Activated naive CD8-positive, alpha-beta T cell (primary cell): ENCODE data around the gene FBRSL1.

Experiments used
- H3K27ac Mint-ChIP-seq: one replicate; pipeline ENCODE4 v1.8.0; 2021; ENCODE audit warnings: mixed read lengths
- H3K27me3 Mint-ChIP-seq: one replicate; pipeline ENCODE4 v1.8.0; 2021; ENCODE audit warnings: mixed read lengths
- H3K36me3 Mint-ChIP-seq: one replicate; pipeline ENCODE4 v1.8.0; 2021; ENCODE audit warnings: mixed read lengths
- H3K4me1 Mint-ChIP-seq: one replicate; pipeline ENCODE4 v1.8.0; 2021; ENCODE audit warnings: low read depth, mixed read lengths
- H3K4me3 Mint-ChIP-seq: one replicate; pipeline ENCODE4 v1.8.0; 2021; ENCODE audit warnings: mild to moderate bottlenecking, mixed read lengths
- H3K9me3 Mint-ChIP-seq: one replicate; pipeline ENCODE4 v1.8.0; 2021; ENCODE audit warnings: low read depth, mixed read lengths

The FBRSL1 gene

GRCh38 chr12:132533584-132533958 lies 43.6 kb downstream of the FBRSL1 start:
- H3K36me3 Mint-ChIP-seq = peaks cover 3% of the 10 kb centered on the region
- no peak overlapping the region for H3K4me3 Mint-ChIP-seq
- peaks cover 4% of the 10 kb centered on the region for H3K9me3 Mint-ChIP-seq
- no peaks in the 10 kb centered on the region for H3K27me3 Mint-ChIP-seq
- H3K4me1 Mint-ChIP-seq = no peaks in the 10 kb centered on the region
- H3K27ac Mint-ChIP-seq = no peak overlapping the region

GRCh38 chr12:132534076-132534475 lies 44.1 kb downstream of the FBRSL1 start:
- no peaks in the 10 kb centered on the region for H3K4me1 Mint-ChIP-seq
- no peak overlapping the region for H3K4me3 Mint-ChIP-seq
- H3K36me3 Mint-ChIP-seq = peaks cover 3% of the 10 kb centered on the region
- H3K9me3 Mint-ChIP-seq = peaks cover 4% of the 10 kb centered on the region
- no peak overlapping the region for H3K27ac Mint-ChIP-seq
- H3K27me3 Mint-ChIP-seq = no peaks in the 10 kb centered on the region

GRCh38 chr12:132535019-132535418 lies 45.1 kb downstream of the FBRSL1 start:
- H3K4me1 Mint-ChIP-seq = no peaks in the 10 kb centered on the region
- no peaks in the 10 kb centered on the region for H3K27me3 Mint-ChIP-seq
- peaks cover 4% of the 10 kb centered on the region for H3K9me3 Mint-ChIP-seq
- no peak overlapping the region for H3K4me3 Mint-ChIP-seq
- H3K36me3 Mint-ChIP-seq = peaks cover 3% of the 10 kb centered on the region
- H3K27ac Mint-ChIP-seq = no peak overlapping the region

GRCh38 chr12:132536102-132536876 lies 46.3 kb downstream of the FBRSL1 start:
- no peaks in the 10 kb centered on the region for H3K4me1 Mint-ChIP-seq
- no peaks in the 10 kb centered on the region for H3K27me3 Mint-ChIP-seq
- peaks cover 4% of the 10 kb centered on the region for H3K9me3 Mint-ChIP-seq
- H3K36me3 Mint-ChIP-seq = peaks cover 3% of the 10 kb centered on the region
- H3K4me3 Mint-ChIP-seq = no peak overlapping the region
- H3K27ac Mint-ChIP-seq = no peak overlapping the region

GRCh38 chr12:132537049-132537448 lies 47.1 kb downstream of the FBRSL1 start:
- H3K27ac Mint-ChIP-seq = no peak overlapping the region
- peaks cover 3% of the 10 kb centered on the region for H3K36me3 Mint-ChIP-seq
- peaks cover 4% of the 10 kb centered on the region for H3K9me3 Mint-ChIP-seq
- H3K4me3 Mint-ChIP-seq = no peak overlapping the region
- H3K27me3 Mint-ChIP-seq = no peaks in the 10 kb centered on the region
- H3K4me1 Mint-ChIP-seq = no peaks in the 10 kb centered on the region

GRCh38 chr12:132537836-132538662 lies 48.1 kb downstream of the FBRSL1 start:
- no peaks in the 10 kb centered on the region for H3K27me3 Mint-ChIP-seq
- peaks cover 3% of the 10 kb centered on the region for H3K36me3 Mint-ChIP-seq
- no peak overlapping the region for H3K27ac Mint-ChIP-seq
- H3K9me3 Mint-ChIP-seq = peaks cover 4% of the 10 kb centered on the region
- no peak overlapping the region for H3K4me3 Mint-ChIP-seq
- H3K4me1 Mint-ChIP-seq = no peaks in the 10 kb centered on the region

GRCh38 chr12:132538663-132538990 lies 48.7 kb downstream of the FBRSL1 start:
- H3K36me3 Mint-ChIP-seq = peaks cover 3% of the 10 kb centered on the region
- H3K27ac Mint-ChIP-seq = no peak overlapping the region
- H3K27me3 Mint-ChIP-seq = no peaks in the 10 kb centered on the region
- peaks cover 4% of the 10 kb centered on the region for H3K9me3 Mint-ChIP-seq
- no peaks in the 10 kb centered on the region for H3K4me1 Mint-ChIP-seq
- H3K4me3 Mint-ChIP-seq = no peak overlapping the region

GRCh38 chr12:132539016-132539773 lies 49.2 kb downstream of the FBRSL1 start:
- H3K27me3 Mint-ChIP-seq = no peaks in the 10 kb centered on the region
- H3K4me1 Mint-ChIP-seq = no peaks in the 10 kb centered on the region
- H3K9me3 Mint-ChIP-seq = peaks cover 4% of the 10 kb centered on the region
- peaks cover 3% of the 10 kb centered on the region for H3K36me3 Mint-ChIP-seq
- no peak overlapping the region for H3K27ac Mint-ChIP-seq
- H3K4me3 Mint-ChIP-seq = no peak overlapping the region

- H3K4me3 Mint-ChIP-seq = no peak overlapping the region
- H3K4me1 Mint-ChIP-seq = peaks cover 3% of the 10 kb centered on the region
- peaks cover 4% of the 10 kb centered on the region for H3K9me3 Mint-ChIP-seq
These were observed 50.5 kb downstream of the FBRSL1 start for GRCh38 chr12:132540436-132540835.

GRCh38 chr12:132541200-132541599 lies 51.2 kb downstream of the FBRSL1 start:
- H3K27me3 Mint-ChIP-seq = no peaks in the 10 kb centered on the region
- H3K36me3 Mint-ChIP-seq = peaks cover 3% of the 10 kb centered on the region
- peaks cover 3% of the 10 kb centered on the region for H3K4me1 Mint-ChIP-seq
- H3K4me3 Mint-ChIP-seq = no peak overlapping the region
- no peaks in the 10 kb centered on the region for H3K9me3 Mint-ChIP-seq
- no peak overlapping the region for H3K27ac Mint-ChIP-seq

More at GRCh38 chr12:132540436-132540835, 50.5 kb downstream of the FBRSL1 start:
- peaks cover 3% of the 10 kb centered on the region for H3K36me3 Mint-ChIP-seq
- H3K27me3 Mint-ChIP-seq = no peaks in the 10 kb centered on the region
- H3K27ac Mint-ChIP-seq = no peak overlapping the region

GRCh38 chr12:132541996-132542395 lies 52.0 kb downstream of the FBRSL1 start:
- Mint-ChIP-seq H3K4me3 (no peak overlapping the region), H3K27ac (no peak overlapping the region), H3K36me3 (no peaks in the 10 kb centered on the region), H3K4me1 (peaks cover 3% of the 10 kb centered on the region), H3K9me3 (no peaks in the 10 kb centered on the region), H3K27me3 (no peaks in the 10 kb centered on the region)

GRCh38 chr12:132542661-132543060 lies 52.7 kb downstream of the FBRSL1 start:
- H3K4me3 Mint-ChIP-seq = no peak overlapping the region
- no peaks in the 10 kb centered on the region for H3K9me3 Mint-ChIP-seq
- no peaks in the 10 kb centered on the region for H3K27me3 Mint-ChIP-seq
- no peak overlapping the region for H3K27ac Mint-ChIP-seq
- no peaks in the 10 kb centered on the region for H3K36me3 Mint-ChIP-seq
- H3K4me1 Mint-ChIP-seq = peaks cover 3% of the 10 kb centered on the region

GRCh38 chr12:132543298-132544079 lies 53.5 kb downstream of the FBRSL1 start:
- H3K4me3 Mint-ChIP-seq = no peak overlapping the region
- no peak overlapping the region for H3K27ac Mint-ChIP-seq
- no peaks in the 10 kb centered on the region for H3K9me3 Mint-ChIP-seq
- H3K36me3 Mint-ChIP-seq = no peaks in the 10 kb centered on the region
- H3K4me1 Mint-ChIP-seq = peaks cover 3% of the 10 kb centered on the region
- H3K27me3 Mint-ChIP-seq = no peaks in the 10 kb centered on the region

GRCh38 chr12:132544080-132544397 lies 54.1 kb downstream of the FBRSL1 start:
- Mint-ChIP-seq H3K36me3 (no peaks in the 10 kb centered on the region), H3K27ac (no peak overlapping the region), H3K4me3 (no peak overlapping the region), H3K27me3 (no peaks in the 10 kb centered on the region), H3K4me1 (peaks cover 3% of the 10 kb centered on the region), H3K9me3 (no peaks in the 10 kb centered on the region)
